AG08395 (cell line): ENCODE measurements around the gene TEX11.
"Not testable (repeated sequence)": the region's sequence is repeated elsewhere in the genome, so short reads cannot be mapped to it uniquely, and the experiment has no call there.

Experiments
- DNase-seq: peaks from one replicate; pipeline ENCODE4 v3.0.0; 2012; ENCODE audit warnings: mixed read lengths, low spot score

TEX11 gene

DNA sequence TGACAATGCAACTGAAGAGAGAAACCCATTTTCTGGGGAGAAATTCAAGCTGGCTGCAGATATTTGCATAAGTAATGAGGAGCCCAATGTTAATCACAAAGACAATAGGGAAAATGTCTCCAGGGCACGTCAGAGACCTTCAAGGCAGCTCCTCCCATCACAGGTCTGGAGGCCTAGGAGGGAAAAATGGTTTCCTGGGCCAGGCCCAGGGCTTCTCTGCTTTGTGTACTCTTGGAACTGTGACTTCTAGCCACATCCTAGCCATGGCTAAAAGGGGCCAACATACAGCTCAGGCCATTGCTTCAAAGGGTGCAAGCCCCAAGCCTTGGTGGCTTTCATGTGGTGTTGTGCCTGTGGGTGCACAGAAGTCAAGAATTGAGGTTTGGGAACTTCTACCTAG is 321.4 kb downstream of the TEX11 start:
- DNase-seq, result not testable (repeated sequence)

DNA sequence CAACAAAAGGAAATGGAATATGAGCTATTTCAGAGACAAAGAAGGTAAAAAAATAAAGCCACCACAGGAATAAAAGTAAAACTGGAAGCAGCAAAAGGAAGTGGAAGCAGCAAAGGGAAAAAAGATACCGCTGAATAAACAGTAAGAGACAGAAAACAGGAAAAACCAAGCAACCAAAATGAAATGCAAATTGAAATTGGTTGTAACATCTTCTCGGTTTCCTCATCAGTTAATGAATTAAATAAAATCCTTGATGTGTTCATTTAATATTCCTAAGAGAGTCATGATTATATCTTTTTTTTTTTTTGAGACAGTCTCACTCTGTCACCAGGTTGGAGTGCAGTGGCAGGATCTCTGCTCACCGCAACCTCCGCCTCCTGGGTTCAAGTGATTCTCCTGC is 331.1 kb downstream of the TEX11 start:
- no peak for DNase-seq

DNA sequence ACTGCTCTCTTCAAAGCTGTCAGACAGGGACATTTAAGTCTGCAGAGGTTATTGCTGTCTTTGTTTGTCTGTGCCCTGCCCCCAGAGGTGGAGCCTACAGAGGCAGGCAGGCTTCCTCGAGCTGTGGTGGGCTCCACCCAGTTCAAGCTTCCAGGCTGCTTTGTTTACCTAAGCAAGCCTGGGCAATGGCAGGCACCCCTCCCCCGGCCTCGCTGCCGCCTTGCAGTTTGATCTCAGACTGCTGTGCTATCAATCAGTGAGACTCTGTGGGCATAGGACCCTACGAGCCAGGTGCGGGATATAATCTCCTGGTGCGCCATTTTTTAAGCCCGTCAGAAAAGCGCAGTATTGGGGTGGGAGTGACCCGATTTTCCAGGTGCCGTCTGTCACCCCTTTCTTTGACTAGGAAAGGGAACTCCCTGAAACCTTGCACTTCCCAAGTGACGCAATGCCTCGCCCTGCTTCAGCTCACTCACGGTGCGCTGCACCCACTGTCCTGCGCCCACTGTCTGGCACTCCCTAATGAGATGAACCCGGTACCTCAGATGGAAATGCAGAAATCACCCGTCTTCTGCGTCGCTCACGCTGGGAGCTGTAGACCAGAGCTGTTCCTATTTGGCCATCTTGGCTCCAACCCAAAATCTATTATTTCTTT is 338.5 kb downstream of the TEX11 start:
- not testable (repeated sequence) for DNase-seq

DNA sequence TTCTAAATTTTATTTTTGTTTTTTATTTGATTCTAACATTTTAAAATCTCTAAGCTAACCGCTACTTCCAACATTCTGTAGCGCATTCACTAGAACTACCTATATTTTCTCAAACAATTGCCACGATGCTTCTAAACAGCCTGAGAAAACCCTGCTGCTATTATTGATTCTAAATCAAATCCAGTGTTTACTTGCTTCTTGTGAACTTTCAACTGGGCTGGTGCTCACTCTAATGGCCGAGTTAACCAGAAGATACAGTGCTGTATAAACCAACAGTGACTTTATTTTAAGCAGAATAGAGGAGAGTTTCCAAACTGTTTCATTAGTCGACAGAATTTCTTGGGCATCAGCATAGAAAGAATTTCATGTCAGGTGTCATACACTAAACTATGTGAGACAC is 353.6 kb downstream of the TEX11 start:
- DNase-seq, result no peak

DNA sequence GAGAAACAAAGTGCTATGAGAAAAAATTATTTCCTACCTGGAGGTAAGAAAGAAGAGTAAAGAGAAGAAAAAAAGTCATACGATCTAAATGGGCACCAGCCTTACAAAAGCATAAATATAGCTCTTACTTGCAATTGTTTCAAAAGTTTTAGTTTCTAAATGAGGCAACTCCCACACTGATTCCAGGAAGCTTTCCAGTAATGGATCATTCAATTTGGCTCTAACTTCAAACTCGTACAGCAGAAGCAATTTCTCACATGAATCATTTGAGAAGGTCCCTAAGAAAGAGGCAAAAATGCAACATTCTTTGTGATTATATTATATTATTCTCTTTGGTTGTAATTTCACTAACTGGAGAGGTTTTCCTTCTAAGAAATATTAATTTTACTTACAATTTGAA is 354.0 kb downstream of the TEX11 start:
- no peak for DNase-seq

DNA sequence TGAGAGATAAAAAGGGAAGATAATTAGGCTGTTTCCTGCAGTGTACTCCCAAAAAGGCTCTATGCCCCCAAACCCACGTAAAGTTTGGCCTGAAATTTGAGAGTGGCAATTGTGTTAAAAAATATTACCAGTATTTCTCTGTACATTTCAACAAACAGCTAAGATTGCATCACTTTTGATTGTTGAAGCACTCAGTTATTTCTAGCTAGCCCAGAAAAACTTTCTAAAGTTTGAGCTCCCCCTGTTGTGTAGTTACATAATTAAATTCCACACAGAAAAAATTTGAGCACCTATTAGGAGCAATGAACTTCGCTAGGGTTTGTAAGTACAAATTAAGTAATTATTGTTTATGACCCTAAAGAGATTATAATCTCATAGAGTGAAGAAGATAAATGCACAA is 354.4 kb downstream of the TEX11 start:
- peak; percentile 24 for DNase-seq

DNA sequence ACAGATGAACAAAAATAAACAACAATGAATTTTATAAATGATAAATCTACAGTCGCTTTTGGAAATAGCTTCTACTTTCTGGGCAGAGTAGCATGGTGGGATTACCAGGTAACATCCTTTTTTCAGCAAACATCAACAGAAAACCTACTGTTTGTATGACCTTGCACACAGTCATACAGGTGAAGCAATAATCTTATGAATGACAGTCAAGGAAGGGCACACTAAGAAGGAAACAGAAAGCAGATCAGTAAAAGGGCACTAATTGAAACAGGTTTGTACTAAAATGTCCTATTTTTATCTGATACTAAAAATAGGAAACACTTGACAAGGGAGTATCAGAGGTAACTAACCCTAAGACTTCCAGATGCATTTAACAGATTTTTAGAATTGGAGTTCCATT is 355.0 kb downstream of the TEX11 start:
- no peak for DNase-seq

DNA sequence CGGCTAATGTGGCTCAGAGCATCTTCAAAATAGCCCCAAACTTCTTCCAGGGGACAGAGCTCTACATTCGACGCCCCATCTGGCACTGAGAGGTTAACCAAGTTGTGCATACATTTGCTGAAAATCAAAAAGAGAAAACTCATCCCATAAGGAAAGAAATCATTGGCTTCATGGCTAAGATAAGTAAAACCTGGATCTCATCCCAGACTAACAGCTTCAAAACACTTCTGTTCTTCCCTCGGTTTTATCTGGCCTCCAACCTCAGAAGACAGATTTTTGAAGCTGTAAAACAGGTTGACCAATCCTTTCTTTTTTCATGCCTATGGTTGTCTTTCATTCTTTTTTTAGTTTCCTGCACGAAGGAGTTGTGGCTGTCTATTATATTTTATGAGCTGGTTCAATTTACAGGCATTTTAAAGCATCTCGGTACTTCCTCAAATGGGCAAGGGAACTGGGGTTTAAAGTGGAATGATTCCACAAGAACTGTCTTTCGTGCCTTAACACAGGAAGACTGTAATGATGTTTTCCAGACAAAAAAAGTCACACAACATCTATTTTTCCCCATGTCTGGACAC is 356.3 kb downstream of the TEX11 start:
- DNase-seq, result no peak

DNA sequence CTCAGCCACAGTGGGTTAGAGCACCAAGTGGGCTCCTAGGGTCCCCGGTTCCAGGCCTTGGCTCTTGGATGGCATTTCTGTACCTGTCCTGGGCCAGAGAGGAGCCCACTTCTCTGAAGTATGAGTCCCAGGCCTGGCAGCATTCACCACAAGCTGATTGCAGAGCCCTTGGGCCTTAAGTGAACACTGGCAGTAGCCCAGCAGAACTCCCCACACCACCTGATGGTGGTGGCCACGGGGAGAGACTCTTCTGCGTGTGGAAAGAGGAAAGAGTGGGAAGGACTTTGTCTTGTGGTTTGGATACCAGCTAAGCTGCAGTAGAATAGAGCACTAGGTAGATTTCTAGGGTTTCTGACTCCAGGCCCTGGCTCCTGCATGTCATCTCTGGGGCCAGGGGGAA is 359.1 kb downstream of the TEX11 start:
- no peak for DNase-seq

DNA sequence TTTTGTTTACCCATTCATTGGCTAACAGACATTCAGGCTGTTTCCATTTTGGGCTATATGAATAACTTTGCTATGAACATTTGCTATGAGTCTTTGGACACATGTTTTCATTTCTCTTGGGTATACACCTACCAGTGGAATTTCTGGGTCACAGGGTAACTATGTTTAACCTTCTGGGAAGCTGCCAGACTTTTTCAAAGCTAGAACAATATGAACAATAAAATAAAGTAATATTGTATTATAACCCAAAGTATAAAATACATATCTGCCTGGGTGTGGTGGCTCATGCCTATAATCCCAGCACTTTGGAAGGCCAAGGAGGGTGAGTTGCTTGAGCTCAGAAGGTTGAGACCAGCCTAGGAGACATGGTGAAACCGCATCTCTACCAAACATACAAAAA is 373.3 kb downstream of the TEX11 start:
- no peak for DNase-seq

DNA sequence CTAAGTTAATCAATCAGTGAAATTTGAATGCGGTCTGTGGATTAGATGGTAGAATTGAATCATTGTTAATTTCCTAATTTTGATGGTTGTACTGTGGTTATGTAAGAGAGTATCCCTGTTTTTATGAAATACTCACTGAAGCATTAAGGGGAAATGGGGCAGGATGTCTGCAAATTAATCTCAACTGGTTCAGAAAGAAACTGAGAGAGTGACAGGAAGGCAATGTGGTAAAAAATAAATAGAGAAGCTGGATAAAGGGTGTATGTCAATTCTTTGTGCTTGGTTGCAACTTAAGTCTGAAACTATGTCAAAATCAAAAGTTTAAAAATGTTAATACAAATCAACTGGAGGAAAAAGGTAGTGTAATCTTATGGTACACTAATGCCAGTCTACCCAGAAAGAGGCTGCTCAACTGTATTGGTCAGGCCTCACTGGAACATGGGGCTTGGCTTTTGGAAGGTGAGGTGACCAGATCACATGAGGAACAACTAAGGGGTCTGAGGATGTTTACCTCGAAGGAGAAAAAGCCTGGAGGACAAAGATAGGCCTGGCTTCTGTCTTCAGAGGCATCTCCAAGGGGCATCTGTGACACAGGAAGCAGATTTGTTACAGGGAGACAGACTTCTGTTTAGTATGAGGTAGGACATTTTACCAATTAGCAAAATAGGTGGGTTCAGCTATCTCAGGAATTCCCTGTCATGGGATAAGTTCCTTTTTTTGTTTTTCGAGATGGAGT is 380.7 kb downstream of the TEX11 start:
- no peak for DNase-seq

DNA sequence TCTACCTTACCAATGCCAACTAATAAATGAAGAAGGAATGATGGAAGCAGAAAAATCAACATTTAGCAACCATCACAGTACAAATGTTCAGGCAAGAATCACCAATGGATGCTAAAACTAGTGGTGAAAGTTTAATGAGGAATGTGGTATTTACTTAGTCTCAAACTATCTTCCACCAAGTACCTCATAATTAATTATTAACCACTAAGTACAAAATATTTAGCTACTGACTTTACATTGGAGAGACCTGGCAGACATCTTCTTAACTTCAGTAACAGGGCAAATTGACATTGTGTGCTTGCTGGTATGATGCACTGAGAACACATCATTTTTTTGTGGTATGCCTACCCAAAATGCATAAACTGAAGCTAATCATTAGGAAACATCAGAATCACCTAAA is 381.5 kb downstream of the TEX11 start:
- DNase-seq, result no peak

DNA sequence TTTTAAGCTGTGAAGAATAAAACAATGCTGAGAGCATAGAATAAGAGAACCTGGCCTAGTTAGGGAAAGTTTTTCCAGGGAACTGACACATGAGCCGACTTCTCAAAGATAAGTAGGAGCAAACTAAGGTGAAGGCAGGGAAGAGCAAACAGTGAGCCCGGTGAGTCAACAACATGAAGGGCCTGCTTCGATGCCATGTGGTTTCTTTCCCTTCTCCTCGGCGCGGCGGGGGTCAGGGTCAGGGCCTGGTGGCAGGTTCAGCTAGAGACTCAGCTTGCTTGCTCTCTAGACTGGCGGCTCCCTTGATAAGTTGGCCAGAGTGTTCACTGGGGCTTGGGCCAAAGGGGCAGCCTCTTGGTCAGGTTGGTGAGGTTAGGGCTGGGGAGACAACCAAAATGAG is 382.8 kb downstream of the TEX11 start:
- DNase-seq, result no peak

DNA sequence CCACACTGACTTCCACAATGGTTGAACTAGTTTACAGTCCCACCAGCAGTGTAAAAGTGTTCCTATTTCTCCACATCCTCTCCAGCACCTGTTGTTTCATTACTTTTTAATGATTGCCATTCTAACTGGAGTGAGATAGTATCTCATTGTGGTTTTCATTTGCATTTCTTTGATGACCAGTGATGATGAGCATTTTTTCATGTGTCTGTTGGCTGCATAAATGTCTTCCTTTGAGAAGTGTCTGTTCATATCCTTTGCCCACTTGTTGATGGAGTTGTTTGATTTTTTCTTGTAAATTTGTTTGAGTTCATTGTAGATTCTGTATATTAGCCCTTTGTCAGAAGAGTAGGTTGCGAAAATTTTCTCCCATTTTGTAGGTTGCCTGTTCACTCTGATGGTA is 392.8 kb downstream of the TEX11 start:
- not testable (repeated sequence) for DNase-seq

DNA sequence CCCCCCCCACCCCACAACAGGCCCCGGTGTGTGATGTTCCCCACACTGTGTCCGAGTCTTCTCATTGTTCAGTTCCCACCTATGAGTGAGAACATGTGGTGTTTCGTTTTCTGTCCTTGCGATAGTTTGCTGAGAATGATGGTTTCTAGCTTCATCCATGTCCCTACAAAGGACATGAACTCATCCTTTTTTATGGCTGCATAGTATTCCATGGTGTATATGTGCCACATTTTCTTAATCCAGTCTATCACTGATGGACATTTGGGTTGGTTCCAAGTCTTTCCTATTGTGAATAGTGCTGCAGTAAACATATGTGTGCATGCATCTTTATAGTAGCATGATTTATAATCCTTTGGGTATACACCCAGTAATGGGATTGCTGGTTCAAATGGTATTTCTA is 393.2 kb downstream of the TEX11 start:
- not testable (repeated sequence) for DNase-seq

DNA sequence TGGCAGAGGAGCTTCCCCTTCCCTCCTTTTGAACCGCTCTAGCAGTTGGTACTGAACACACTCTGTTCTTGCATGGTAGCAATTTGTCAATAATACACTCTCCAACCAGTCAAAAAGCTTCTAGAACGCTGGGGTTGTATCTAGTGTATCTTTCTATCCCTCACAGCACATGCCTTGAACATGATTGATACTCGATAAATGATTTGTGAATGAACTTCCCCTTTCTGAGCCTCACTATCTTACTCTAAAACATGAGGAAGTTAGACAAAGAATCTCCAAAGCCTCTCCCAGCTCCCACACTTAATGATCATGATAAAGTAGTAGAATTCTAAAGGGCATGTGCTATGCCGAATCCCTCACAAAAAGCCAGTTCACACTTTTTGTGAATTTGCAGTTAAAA is 399.4 kb downstream of the TEX11 start:
- DNase-seq, result no peak

DNA sequence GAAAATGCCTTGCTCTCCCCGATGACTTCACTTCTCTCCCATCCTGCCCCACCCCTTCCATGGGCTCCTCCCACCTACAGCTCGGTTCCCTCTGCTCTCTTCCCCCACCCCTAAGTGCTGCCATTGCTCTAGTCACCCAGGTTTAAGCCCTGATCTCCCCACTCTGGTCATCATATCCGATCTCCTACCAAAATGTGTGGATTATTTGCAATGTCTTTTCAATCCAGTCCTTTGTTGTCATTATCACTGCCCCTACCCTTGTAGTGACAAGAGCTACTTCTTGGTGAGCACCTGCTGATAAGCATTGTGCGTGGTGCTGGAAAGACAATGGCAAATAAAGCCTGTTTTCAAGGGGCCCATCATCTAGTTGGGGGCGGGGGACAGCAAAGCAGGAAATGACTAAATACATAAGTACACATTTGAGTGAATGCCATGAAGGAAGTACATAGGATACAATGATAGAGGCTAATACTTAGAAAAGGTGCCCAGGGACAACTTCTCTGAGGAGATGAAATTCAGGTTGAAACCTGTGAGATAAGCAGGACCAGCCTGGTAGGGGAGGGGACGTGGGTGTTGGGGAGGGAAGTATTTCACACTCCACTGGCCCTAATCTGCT is 400.1 kb downstream of the TEX11 start:
- DNase-seq, result no peak

DNA sequence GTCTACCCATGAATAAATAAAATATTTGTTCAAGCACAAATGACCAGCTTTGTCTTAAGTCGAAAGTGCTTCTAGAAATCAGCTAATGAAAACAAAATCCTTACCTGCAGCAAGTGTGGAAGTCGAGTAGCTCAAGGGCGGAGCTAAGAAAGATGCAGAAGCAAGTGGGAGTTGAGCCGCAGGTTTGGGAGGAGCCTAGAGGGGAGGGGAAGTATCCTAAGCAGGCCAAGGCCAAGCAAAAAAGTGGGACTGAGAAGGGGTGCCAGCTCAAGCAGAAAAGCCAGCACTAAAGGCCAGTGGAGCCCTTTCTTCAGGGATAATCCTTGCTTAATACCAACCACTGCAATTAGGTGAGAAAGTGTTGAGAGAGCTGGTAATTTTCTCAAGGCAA is 403.1 kb downstream of the TEX11 start:
- DNase-seq, result no peak

DNA sequence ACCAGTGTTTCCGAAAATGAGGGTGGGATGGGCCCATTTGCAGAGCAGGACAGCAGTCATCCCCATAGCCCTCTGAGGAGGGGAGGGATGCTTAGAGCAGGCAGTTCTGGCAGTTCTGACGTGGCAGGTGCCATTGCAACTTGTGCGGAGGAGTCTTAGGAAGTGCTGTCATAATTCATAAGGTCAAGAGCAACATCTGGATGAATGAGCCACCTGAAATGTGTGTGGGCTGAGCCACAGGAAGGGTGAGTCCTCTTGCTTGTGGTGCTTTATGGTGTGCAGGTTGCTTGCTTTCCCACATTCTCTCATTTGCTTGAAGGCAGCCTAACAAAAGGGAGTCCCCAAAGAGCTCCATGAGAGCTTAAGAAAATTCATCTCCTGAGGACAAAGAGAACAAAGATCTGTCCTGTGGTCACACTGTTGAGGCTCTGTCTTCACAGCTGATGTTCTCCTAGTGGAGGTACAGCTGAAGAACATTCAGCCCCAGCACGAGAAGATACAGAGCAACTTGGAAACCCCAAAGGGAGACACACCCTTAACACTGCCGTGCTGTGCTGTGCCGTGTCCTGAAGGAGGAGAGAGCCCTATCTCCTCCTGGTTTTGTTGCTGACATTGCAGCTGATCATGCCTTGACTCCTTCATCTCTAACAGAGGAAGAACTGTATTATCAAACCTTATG is 403.6 kb downstream of the TEX11 start:
- no peak for DNase-seq

DNA sequence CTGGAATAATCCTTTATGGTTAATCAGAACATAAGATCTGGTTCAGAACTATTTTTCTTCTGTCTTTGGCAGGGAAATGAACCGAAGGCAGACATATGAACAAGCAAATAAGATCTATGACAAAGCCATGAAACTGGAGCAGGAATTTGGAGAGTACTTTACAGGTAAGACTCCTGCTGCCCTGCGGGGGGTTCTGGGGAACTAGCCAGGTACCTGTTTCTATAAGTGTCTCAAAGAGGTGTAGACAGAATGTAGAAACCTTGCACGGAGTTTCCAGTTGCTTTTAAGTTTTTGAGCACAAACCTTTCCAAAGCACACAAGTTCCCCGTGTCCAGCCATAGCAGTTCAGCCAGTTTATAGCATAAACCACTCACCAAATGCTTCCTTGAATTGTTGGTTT is 407.7 kb downstream of the TEX11 start:
- DNase-seq, result no peak

DNA sequence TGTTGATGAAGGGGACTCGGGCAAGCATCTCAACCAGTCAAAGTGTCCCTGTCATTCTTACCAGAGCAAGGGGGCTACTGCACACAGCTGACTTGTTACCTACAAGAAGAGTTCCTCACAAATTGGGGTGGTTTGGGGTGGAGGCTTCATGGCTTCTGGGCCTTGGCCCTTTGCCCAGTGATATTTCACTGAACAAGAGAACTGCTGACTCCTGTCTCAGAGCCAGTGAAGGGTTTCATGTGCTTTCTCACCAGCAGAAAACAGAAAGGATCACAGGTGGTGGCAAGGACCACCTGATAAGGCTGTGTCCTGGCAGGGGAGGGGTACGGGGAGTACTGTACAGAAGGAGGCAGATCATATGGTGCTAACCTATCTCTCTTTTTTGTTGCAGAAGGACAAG is 410.4 kb downstream of the TEX11 start:
- DNase-seq, result no peak

DNA sequence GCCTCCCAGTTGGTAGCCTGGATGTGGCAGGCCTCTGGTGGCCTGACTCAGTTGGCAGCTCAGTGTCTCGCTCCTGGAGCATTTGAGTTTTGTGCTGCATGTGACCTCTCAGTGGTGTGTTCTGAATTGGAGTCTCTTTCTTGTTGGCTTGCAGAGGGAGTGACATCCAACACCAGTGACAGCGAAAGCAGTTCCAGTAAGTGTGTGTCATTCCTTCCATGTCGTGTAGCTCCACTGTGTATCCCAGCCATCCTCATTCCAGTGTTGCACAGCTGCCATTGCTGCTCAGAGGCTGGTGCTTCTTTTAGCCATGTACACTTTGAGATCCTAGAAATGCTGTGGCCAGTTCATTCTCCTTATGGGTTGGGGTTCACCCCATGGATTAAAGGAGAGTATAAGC is 411.5 kb downstream of the TEX11 start:
- DNase-seq, result no peak

DNA sequence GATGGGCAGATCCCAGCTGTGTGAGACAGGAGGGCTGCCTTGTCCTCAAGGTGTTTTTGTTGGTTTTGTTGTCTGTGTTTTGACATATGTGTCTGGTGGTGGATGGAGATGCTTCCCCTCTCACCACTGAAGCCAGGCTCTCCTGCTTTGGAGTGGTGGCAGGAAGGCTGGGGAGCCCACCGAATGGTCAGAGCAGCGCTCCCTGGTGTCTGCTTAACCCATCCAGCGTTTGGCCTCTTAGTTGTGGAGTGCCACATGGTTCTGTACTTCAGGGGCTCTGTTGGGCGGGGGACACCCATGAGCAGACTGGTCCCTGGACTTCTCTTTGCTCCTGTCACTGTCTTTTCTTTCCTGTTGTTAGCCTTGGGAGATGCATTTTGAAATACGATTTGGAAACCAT is 412.0 kb downstream of the TEX11 start:
- no peak for DNase-seq
